Fibroblast of peridontal ligament (primary cell): ENCODE results near the gene NEGR1.

Source experiments
- DNase-seq: peaks from one replicate; pipeline ENCODE4 v3.0.0-alpha.2; 2010; ENCODE audit errors: extremely low read depth

NEGR1 gene

GRCh38 chr1:71634159-71634558 lies 648.2 kb downstream of the NEGR1 start:
- no peak for DNase-seq

- no peak for DNase-seq
Observed at GRCh38 chr1:71630073-71630472, 652.3 kb downstream of the NEGR1 start.

- no peak for DNase-seq
Observed at GRCh38 chr1:71625004-71625403, 657.3 kb downstream of the NEGR1 start.

GRCh38 chr1:71623888-71624287 lies 658.5 kb downstream of the NEGR1 start:
- DNase-seq: no peak

GRCh38 chr1:71621785-71622184 lies 660.6 kb downstream of the NEGR1 start:
- DNase-seq: peak; percentile 35

GRCh38 chr1:71618766-71619530 lies 663.4 kb downstream of the NEGR1 start:
- DNase-seq: no peak

- no peak for DNase-seq
Observed at GRCh38 chr1:71618191-71618590, 664.1 kb downstream of the NEGR1 start.

GRCh38 chr1:71610476-71610875 lies 671.9 kb downstream of the NEGR1 start:
- DNase-seq: no peak

GRCh38 chr1:71603044-71603776 lies 679.1 kb downstream of the NEGR1 start:
- no peak for DNase-seq

- DNase-seq: no peak
Observed at GRCh38 chr1:71600023-71600422, 682.3 kb downstream of the NEGR1 start.

- DNase-seq: no peak
Observed at GRCh38 chr1:71599306-71599705, 683.0 kb downstream of the NEGR1 start.

- peak; percentile 55 for DNase-seq
Observed at GRCh38 chr1:71593523-71593922, 688.8 kb downstream of the NEGR1 start.

GRCh38 chr1:71592646-71593274 lies 689.6 kb downstream of the NEGR1 start:
- DNase-seq: no peak

- no peak for DNase-seq
Observed at GRCh38 chr1:71589005-71589404, 693.3 kb downstream of the NEGR1 start.

GRCh38 chr1:71587961-71588360 lies 694.4 kb downstream of the NEGR1 start:
- peak; percentile 82 for DNase-seq

GRCh38 chr1:71586030-71586429 lies 696.3 kb downstream of the NEGR1 start:
- DNase-seq: no peak

- DNase-seq: no peak
Observed at GRCh38 chr1:71583756-71584155, 698.6 kb downstream of the NEGR1 start.

GRCh38 chr1:71582673-71583072 lies 699.7 kb downstream of the NEGR1 start:
- DNase-seq: no peak

- peak; percentile 59 for DNase-seq
Observed at GRCh38 chr1:71577451-71578131, 704.7 kb downstream of the NEGR1 start.

- DNase-seq: peak; percentile 31
Observed at GRCh38 chr1:71572038-71572437, 710.3 kb downstream of the NEGR1 start.

GRCh38 chr1:71566413-71566812 lies 715.9 kb downstream of the NEGR1 start:
- no peak for DNase-seq

- no peak for DNase-seq
Observed at GRCh38 chr1:71565831-71566230, 716.5 kb downstream of the NEGR1 start.
